Stimulated activated CD8-positive, alpha-beta memory T cell treated with anti-CD3 and anti-CD28 coated beads, Interleukin-4, amount 100 ng/mL, for 24 hours (primary cell): Measurements from ENCODE around the gene TANK.
"Not testable (repeated sequence)": the region's sequence is repeated elsewhere in the genome, so short reads cannot be mapped to it uniquely, and the experiment has no call there.

Experiments
- DNase-seq: peaks from one replicate; pipeline ENCODE4 v3.0.0-alpha.2; 2020; ENCODE audit warnings: low read depth

The TANK gene

GRCh38 chr2:161278564-161279229, 118.5 kb downstream of the TANK start:
- not testable (repeated sequence) for DNase-seq

GRCh38 chr2:161279230-161279815, 119.1 kb downstream of the TANK start:
- not testable (repeated sequence) for DNase-seq

DNA sequence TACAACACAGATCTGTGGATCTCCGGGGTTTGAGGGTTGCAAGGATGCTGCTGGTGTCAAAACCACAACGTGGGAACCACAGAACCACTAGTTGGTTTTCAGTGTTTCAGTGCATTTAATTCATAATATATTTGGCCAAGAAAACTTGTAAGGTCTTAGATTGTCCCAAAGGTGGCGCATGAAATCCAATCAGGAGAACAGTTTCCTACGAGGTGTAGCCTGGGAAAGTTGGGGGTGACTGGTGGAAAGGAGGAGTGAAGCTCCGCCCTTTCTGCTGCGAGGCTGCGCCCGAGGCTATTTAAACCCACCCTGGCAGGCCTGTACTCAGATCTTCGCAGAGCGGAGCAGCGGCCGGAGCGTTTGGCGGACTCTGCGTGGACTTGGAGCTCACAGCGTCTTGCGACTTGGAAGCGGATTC, 120.7 kb downstream of the TANK start:
- not testable (repeated sequence) for DNase-seq

- DNase-seq = not testable (repeated sequence)
Observed at GRCh38 chr2:161281615-161282310, 121.5 kb downstream of the TANK start.

GRCh38 chr2:161282311-161282644, 122.0 kb downstream of the TANK start:
- not testable (repeated sequence) for DNase-seq

GRCh38 chr2:161283926-161284325, 123.7 kb downstream of the TANK start:
- no peak for DNase-seq
